HEK293 (cell line): ENCODE results near the gene RINL.
A peak's percentile ranks its signal among the peaks of the same experiment; 100 is the strongest.

Experiments used
- CTCF ChIA-PET: fragments of 350-600 bp; formaldehyde crosslinking; extraction: SDS; loops from one replicate; lab custom pipeline; 2021; ENCODE audit warnings: antibody characterized with exemption; lab: Yijun Ruan, JAX
- POLR2A ChIA-PET: fragments of 300-600 bp; formaldehyde crosslinking; extraction: SDS; loops from one replicate; lab custom pipeline; 2020; ENCODE audit warnings: antibody characterized with exemption, inconsistent platforms; lab: Yijun Ruan, JAX
- H3K27ac ChIP-seq: fragments of 200-500 bp; sonication (Bioruptor generic); 2 replicates; pipeline ENCODE4 v1.5.1; 2014; ENCODE audit warnings: low read depth, low read length, control low read depth, inconsistent platforms; ENCODE audit errors: extremely low read depth
- H3K36me3 ChIP-seq, 2 experiments: fragments of 200-500 bp in 1 of 2; sonication (Bioruptor generic) in 1 of 2; 1 replicate in 1 of 2; 2 replicates in 1 of 2; pipeline ENCODE4 v1.5.1; 2014 to 2017; ENCODE audit warnings: inconsistent platforms in 2 of 2, low read length in 2 of 2; ENCODE audit not compliant: control insufficient read depth in 2 of 2, insufficient read depth in 1 of 2
- H3K4me1 ChIP-seq: fragments of 200-500 bp; sonication (Bioruptor generic); 2 replicates; pipeline ENCODE4 v1.5.1; 2014; ENCODE audit warnings: mild to moderate bottlenecking, low read length, inconsistent platforms; ENCODE audit not compliant: control insufficient read depth, insufficient read depth
- H3K4me3 ChIP-seq: 2 replicates; pipeline ENCODE4 v1.5.1; 2011; ENCODE audit warnings: low read depth, mild to moderate bottlenecking, control low read depth, low read length, moderate library complexity
- H3K9me3 ChIP-seq: fragments of 200-500 bp; sonication (Bioruptor generic); 2 replicates; pipeline ENCODE4 v1.5.1; 2014; ENCODE audit warnings: low read depth, low read length, inconsistent platforms; ENCODE audit not compliant: control insufficient read depth, insufficient read depth
- EGR2 ChIP-seq: fragments of 450-650 bp; formaldehyde crosslinking; IDR thresholded peaks from 2 replicates; pipeline ENCODE4 v1.5.1; 2016; ENCODE audit warnings: low read depth, missing biosample characterization, missing genetic modification characterization
- FEZF1 ChIP-seq: fragments of 450-650 bp; formaldehyde crosslinking; IDR thresholded peaks from 2 replicates; pipeline ENCODE4 v1.5.1; 2016; ENCODE audit warnings: missing biosample characterization, missing genetic modification characterization
- GLIS2 ChIP-seq: fragments of 450-650 bp; formaldehyde crosslinking; IDR thresholded peaks from 2 replicates; pipeline ENCODE4 v1.5.1; 2016; ENCODE audit warnings: missing biosample characterization, missing genetic modification characterization
- MZF1 ChIP-seq: fragments of 450-650 bp; formaldehyde crosslinking; IDR thresholded peaks from 2 replicates; pipeline ENCODE4 v1.5.1; 2017; ENCODE audit warnings: missing biosample characterization, missing genetic modification characterization, borderline replicate concordance
- PRDM4 ChIP-seq: fragments of 450-650 bp; formaldehyde crosslinking; IDR thresholded peaks from 2 replicates; pipeline ENCODE4 v1.5.1; 2017; ENCODE audit warnings: missing biosample characterization, missing genetic modification characterization
- RBAK ChIP-seq: fragments of 450-650 bp; formaldehyde crosslinking; IDR thresholded peaks from 2 replicates; pipeline ENCODE4 v1.5.1; 2016; ENCODE audit warnings: missing biosample characterization, missing genetic modification characterization
- ZFHX2 ChIP-seq: fragments of 450-650 bp; formaldehyde crosslinking; conservative IDR thresholded peaks from 2 replicates; pipeline ENCODE4 v1.5.1; 2016; ENCODE audit warnings: missing biosample characterization, missing genetic modification characterization
- ZNF138 ChIP-seq: fragments of 450-650 bp; formaldehyde crosslinking; IDR thresholded peaks from 2 replicates; pipeline ENCODE4 v1.5.1; 2016; ENCODE audit warnings: missing biosample characterization, missing genetic modification characterization, borderline replicate concordance
- ZNF155 ChIP-seq: fragments of 450-650 bp; formaldehyde crosslinking; IDR thresholded peaks from 2 replicates; pipeline ENCODE4 v1.5.1; 2016; ENCODE audit warnings: missing biosample characterization, missing genetic modification characterization
- ZNF157 ChIP-seq: fragments of 450-650 bp; formaldehyde crosslinking; IDR thresholded peaks from 2 replicates; pipeline ENCODE4 v1.5.1; 2016; ENCODE audit warnings: missing biosample characterization, missing genetic modification characterization
- ZNF274 ChIP-seq, 2 experiments: fragments of 200-500 bp in 1 of 2; fragments of 450-650 bp in 1 of 2; sonication (Bioruptor generic) in 1 of 2; formaldehyde crosslinking in 1 of 2; IDR thresholded peaks; 2 replicates each; pipeline versions ENCODE4 v1.5.1 to v1.6.1; 2014 to 2016; ENCODE audit warnings: borderline replicate concordance in 1 of 2, inconsistent platforms in 1 of 2, low read length in 1 of 2, missing biosample characterization in 1 of 2, missing genetic modification characterization in 1 of 2
- ZNF585B ChIP-seq: fragments of 450-650 bp; formaldehyde crosslinking; IDR thresholded peaks from 2 replicates; pipeline ENCODE4 v1.5.1; 2016; ENCODE audit warnings: missing biosample characterization, missing genetic modification characterization
- ZSCAN16 ChIP-seq: fragments of 450-650 bp; formaldehyde crosslinking; IDR thresholded peaks from 2 replicates; pipeline ENCODE4 v1.5.1; 2016; ENCODE audit warnings: missing biosample characterization, missing genetic modification characterization
- ZSCAN30 ChIP-seq: fragments of 450-650 bp; IDR thresholded peaks from 2 replicates; pipeline ENCODE4 v1.5.1; 2018; ENCODE audit warnings: missing biosample characterization, mild to moderate bottlenecking, missing genetic modification characterization, moderate library complexity

The RINL gene

GRCh38 chr19:38908911-38909310 is 30.8 kb upstream of the RINL start:
- CTCF ChIA-PET, result interaction anchor here (0.7 to 2.0 kb wide), 3 partner anchors 21 to 1015 kb away, joined by 3 to 7 read pairs (median 5); partner anchors contain the start of genes MRPS12 and SARS2
- H3K4me3 ChIP-seq, result no peak overlapping the region
- POLR2A ChIA-PET, result interaction anchor here (0.6 to 1.2 kb wide), 3 partner anchors 9 to 101 kb away, joined by 3 read pairs; partner anchors contain the start of genes ECH1 and NFKBIB
- TF ChIP-seq MZF1 (tag by site-specific recombination), result no peak
- TF ChIP-seq ZFHX2 (tag by site-specific recombination), result peak; percentile 87
- TF ChIP-seq EGR2 (tag by site-specific recombination), result peak; percentile 84
- peaks cover 30 to 46% of the 10 kb centered on the region in 2 experiments for H3K36me3 ChIP-seq
- no peak overlapping the region; the same call in 1 of the 2 replicates for H3K27ac ChIP-seq
- H3K9me3 ChIP-seq, result no peaks in the 10 kb centered on the region
- H3K4me1 ChIP-seq, result no peaks in the 10 kb centered on the region

- no peaks in the 10 kb centered on the region for H3K9me3 ChIP-seq
- H3K4me1 ChIP-seq, result no peaks in the 10 kb centered on the region
- ChIA-PET CTCF (interaction anchor here (0.9 to 2.0 kb wide), 2 partner anchors 20 to 22 kb away, joined by 4 to 7 read pairs; partner anchors contain the start of gene SARS2), POLR2A (no interaction called here)
- peaks cover 38 to 46% of the 10 kb centered on the region in 2 experiments for H3K36me3 ChIP-seq
- TF ChIP-seq GLIS2 (tag by site-specific recombination) (peak; percentile 21; the same call in 1 of the 2 replicates), ZNF585B (no peak), ZNF274 (IDR thresholded peaks at IDR 0.05; ENCODE audit: low read length) (no peak), ZNF274 (tag by site-specific recombination; IDR thresholded peaks at IDR 0.05; ENCODE audit: borderline replicate concordance) (peak; percentile 98)
- no peak overlapping the region for H3K27ac ChIP-seq
- no peak overlapping the region for H3K4me3 ChIP-seq
Observed at GRCh38 chr19:38907670-38908069, 29.6 kb upstream of the RINL start.

GRCh38 chr19:38907227-38907626 is 29.2 kb upstream of the RINL start:
- H3K9me3 ChIP-seq, result no peaks in the 10 kb centered on the region
- no peak overlapping the region for H3K4me3 ChIP-seq
- ChIA-PET CTCF (interaction anchor here (2.4 kb wide), 1 partner anchor 23 kb away, joined by 10 read pairs; the partner anchor contains the start of genes MRPS12 and SARS2), POLR2A (no interaction called here)
- 0 out of 2 replicates have a peak overlapping the region, but pooled peaks have one; percentile 4 for H3K27ac ChIP-seq
- no peaks in the 10 kb centered on the region for H3K4me1 ChIP-seq
- TF ChIP-seq FEZF1 (tag by site-specific recombination) (no peak), PRDM4 (no peak), ZNF155 (tag by site-specific recombination) (no peak), ZNF138 (tag by site-specific recombination) (no peak), ZSCAN30 (tag by site-specific recombination) (no peak), ZSCAN16 (no peak)
- peaks cover 39 to 46% of the 10 kb centered on the region in 2 experiments for H3K36me3 ChIP-seq

- Histone ChIP-seq H3K36me3 (peaks cover 46% of the 10 kb centered on the region in 2 experiments), H3K9me3 (no peaks in the 10 kb centered on the region), H3K4me3 (no peak overlapping the region), H3K4me1 (peaks cover 7% of the 10 kb centered on the region), H3K27ac (no peak overlapping the region; the same call in 1 of the 2 replicates)
- ChIA-PET POLR2A (interaction anchor here (0.5 to 1.2 kb wide), 4 partner anchors 56 to 242 kb away, joined by 3 to 7 read pairs (median 4); no protein-coding TSS in a partner anchor), CTCF (interaction anchor here (0.6 to 2.4 kb wide), 4 partner anchors 14 to 149 kb away, joined by 3 to 10 read pairs (median 3); partner anchors contain the start of genes MRPS12 and SARS2)
- TF ChIP-seq ZNF157 (tag by site-specific recombination) (peak; percentile 69; the same call in 1 of the 2 replicates), RBAK (tag by site-specific recombination) (no peak)
Observed at GRCh38 chr19:38905620-38906019, 27.5 kb upstream of the RINL start.
